T47D (cell line): ENCODE measurements around the gene GADL1.
A peak's percentile ranks its signal among the peaks of the same experiment; 100 is the strongest.

Experiments used
- DNase-seq, 2 experiments: peaks; one replicate each; pipeline versions ENCODE4 v3.0.0 to v3.0.0-alpha.2; 2011 to 2012; ENCODE audit warnings: low read depth in 1 of 2, low spot score in 1 of 2
- JUND ChIP-seq: IDR thresholded peaks from 2 replicates; pipeline ENCODE4 v1.6.1; 2012; ENCODE audit warnings: low read depth
- in situ Hi-C: cut with HindIII; loops from 2 replicates; pipeline ENCODE4 v1.10.0; 2016; ENCODE audit warnings: low sequenced_read_pairs, low pct_unique_long_range_greater_than_20kb

Gene GADL1

DNA sequence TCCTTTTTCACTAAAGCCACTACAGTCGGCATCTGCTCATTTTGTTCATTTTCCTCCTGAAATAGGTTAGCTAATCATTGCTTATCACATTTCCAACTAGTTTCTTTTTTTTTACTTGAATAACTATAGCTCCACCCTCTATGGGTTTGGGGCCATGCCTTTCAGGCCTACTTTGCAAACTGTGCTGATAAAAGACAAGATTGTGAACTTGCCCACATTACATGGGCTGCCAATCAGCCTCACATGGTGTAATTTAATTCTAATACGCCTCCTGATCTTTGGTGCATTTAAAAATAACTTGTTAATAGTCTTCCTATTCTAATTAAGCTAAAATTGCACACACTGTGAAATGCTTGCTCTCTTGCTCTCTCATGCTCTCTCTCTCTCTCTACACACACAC, 197.6 kb downstream of the GADL1 start:
- in situ Hi-C loops, result no loop called here
- no peak for TF ChIP-seq JUND
- no peak for DNase-seq

DNA sequence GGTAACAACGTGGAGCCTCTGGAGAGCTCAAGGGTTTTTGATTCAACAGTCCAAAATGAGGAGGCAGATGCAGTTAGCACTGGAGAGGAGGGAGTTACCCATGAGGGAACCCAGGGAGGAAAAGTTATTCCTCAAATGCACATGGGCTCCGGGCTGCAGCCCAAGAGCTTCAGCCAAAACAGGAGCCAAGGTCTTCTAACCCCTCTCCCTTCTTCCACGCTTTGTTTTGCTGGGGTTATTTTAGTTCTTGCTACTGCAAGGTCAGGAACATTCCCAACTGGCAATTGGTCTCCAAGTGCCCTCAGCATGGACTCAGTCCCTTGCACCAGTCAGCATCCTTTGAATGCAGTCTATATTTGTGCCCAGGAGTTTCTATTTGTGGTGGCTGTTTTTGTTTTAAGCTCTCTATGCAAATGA, 198.1 kb downstream of the GADL1 start:
- in situ Hi-C loops, result no loop called here
- no peak for DNase-seq
- TF ChIP-seq JUND, result no peak

DNA sequence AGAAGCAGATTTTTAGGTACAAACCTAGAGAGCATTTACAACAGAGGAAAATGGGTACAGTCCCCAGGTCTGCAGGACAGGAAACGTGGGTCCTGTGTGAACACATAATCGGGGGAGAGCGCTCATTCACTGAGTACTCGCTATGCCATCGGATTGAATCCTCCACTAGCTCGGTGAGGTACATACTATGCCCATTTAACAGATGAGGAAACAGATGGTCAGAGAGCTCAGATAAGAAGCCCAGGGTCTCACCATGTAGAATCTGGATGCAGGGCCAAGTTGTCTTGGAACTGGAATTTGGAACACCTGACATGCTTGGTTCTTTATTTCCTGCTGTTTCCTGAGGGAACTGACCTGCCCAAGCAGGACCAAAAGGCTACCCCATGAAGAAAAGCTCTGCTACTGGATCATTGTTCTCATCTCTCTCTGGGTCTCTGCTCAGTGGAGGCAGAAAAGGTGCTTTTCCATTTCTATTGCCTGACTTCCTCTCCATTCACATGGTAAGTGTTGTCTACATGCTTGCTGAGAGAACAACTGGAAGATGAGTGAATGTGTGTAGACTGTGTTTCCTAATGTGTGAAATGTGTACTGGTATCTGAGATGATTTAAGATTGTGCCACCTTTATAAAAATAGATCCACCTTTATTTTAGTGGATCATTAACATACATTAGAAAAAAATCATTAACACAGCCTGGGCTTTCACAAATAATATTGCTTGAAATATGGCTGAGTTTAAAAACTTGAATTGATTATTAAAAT, 199.0 kb downstream of the GADL1 start:
- no peak for TF ChIP-seq JUND
- DNase-seq, result no peak
- in situ Hi-C loops, result no loop called here

DNA sequence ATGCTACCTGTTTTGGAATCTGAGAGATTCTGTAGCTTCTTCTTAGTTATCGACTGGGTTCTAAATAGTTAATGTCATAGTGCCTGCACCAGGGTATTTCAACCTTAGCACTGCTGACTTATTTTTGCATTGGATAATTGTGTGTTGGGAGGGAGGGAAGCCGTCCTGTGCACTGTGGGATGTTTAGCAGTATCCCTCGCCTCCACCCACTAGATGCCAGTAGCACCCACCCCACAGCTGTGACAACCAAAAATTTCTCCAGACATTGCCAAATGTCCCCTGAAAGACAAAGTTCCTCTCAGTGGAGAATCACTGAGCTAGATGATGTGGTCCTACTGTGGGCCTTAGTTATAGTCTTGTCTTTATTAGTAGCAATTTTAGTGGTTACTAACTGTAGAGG, 199.8 kb downstream of the GADL1 start:
- DNase-seq, result no peak
- no peak for TF ChIP-seq JUND
- in situ Hi-C loops, result no loop called here

DNA sequence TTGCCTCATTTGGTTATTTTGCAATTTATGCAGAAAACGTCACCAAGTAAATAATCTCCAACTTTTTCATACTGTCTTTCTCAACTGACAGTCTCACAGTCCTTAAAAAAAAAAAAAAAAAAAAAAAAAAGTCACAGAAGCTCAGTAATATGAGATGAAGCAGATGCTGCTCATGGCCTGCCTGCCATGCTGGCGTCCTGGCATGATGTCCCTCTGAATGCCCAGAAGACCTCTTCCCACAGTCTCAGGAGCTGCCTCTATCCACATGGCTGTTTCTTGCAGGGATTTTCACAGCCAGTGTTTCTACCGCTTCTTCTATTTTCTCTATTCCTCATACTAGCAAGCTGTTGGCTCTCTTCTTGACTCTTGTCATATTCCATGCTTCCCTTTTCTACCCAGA, 200.3 kb downstream of the GADL1 start:
- no peak for DNase-seq
- in situ Hi-C loops, result no loop called here
- TF ChIP-seq JUND, result no peak

DNA sequence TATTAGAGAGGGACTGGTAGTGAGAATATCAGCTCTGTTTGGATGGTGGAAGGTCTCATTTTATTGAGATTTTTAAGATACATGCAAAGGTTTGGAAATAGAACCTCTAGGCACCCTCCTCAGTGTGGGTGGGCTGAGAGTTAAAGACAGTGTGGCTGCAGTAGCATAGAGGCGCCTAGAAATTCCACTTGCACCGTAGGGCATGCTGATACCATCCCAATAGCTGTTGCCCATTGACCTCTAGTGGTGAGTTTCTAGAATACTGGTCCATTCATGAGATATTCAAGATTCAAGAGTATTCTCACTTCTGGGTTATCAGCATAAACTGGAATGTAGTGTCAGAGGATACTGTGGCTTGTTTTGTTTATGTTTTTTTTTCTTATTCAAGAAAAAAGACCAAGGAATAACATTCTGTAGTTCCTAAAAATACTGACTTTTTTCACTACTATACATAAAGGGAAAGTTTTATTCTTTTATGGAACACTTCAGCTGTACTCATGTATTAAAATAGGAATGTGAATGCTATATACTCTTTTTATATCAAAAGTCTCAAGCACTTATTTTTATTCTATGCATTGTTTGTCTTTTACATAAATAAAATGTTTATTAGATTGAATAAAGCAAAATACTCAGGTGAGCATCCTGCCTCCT, 200.9 kb downstream of the GADL1 start:
- TF ChIP-seq JUND, result no peak

DNA sequence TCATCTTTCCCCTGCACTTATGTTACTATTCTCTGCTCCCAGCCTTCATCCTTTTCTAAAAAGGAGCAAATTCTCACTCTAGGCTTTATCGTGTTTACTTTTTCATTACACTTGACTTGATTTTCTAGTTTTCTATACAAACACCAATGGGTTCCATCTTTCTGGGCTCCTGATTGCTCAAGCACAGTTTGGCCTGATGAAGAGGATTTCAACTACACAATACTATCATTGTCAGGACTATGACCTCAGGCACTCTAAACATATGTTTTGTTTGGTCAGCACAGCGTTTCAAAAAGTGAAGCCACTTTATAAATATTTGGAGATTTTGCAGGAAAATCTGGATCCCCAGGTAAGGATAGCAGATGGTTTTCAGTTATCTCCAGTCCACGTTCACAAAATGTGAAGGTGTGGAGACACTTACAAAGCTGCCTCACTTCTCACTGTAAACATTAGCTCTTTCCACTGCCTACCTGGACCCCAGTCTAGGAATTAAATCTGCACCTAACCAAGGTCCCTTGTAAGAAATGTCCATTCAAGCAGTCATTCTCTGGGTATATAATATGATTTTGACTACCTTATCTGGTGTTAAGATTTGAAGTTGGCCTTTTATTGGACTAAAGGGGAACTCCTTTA, 201.8 kb downstream of the GADL1 start:
- no peak for TF ChIP-seq JUND
- DNase-seq, result no peak
- in situ Hi-C loops, result no loop called here

More for the DNA sequence above, 200.9 kb downstream of the GADL1 start:
- in situ Hi-C loops, result no loop called here
- DNase-seq, result peak; percentile 33 to 67

DNA sequence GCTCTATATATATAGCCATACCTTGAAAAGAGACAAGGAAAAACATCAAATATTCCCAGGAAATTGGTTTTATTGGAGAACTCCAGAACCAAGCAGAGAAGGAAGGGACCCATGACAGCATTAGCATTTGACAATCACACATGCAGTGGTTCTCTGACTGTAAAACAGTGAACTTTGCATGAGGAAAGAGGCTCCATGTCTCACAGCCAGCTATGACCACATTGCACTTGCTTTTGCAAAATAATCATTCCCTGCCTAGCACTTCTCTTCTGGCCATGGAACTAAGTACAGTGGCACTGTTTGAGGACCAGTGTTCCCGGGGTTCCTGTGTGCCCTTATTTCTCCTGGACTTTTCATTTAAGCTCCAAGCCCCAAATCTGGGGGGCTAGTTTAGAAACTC, 202.5 kb downstream of the GADL1 start:
- TF ChIP-seq JUND, result no peak
- no peak for DNase-seq
- in situ Hi-C loops, result no loop called here

DNA sequence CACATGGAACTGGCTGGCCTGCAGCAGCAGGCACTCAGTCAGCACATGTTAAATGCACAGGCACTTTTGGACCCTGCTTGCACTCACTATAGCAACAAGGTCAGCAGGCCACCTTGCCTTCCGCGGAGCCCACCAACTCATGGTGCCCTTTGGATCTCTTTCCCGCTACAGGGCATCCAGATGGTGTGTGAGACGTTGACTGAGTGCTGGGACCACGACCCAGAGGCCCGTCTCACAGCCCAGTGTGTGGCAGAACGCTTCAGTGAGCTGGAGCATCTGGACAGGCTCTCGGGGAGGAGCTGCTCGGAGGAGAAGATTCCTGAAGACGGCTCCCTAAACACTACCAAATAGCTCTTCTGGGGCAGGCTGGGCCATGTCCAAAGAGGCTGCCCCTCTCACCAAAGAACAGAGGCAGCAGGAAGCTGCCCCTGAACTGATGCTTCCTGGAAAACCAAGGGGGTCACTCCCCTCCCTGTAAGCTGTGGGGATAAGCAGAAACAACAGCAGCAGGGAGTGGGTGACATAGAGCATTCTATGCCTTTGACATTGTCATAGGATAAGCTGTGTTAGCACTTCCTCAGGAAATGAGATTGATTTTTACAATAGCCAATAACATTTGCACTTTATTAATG, 203.1 kb downstream of the GADL1 start:
- TF ChIP-seq JUND, result no peak
- DNase-seq, result no peak
- in situ Hi-C loops, result no loop called here

DNA sequence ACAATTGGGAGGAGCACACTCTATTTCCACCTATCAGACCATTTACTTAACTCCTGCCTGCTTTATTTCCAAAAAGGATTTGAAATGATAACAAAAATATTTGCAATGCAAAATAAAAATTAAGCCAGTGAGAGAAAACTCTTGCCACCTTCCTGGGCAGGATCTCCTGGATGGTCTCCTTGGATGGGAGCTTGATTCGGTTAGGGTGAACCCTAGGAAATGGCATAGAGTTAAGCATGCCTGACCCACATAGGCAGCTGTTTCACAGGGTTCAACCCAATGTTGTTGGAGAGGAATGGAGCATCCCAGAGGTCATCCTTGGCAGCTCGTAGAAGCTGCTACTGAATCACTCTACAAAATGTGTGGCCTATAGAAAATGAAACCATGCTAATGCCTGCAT, 204.3 kb downstream of the GADL1 start:
- TF ChIP-seq JUND, result no peak
- DNase-seq, result no peak
- in situ Hi-C loops, result no loop called here

DNA sequence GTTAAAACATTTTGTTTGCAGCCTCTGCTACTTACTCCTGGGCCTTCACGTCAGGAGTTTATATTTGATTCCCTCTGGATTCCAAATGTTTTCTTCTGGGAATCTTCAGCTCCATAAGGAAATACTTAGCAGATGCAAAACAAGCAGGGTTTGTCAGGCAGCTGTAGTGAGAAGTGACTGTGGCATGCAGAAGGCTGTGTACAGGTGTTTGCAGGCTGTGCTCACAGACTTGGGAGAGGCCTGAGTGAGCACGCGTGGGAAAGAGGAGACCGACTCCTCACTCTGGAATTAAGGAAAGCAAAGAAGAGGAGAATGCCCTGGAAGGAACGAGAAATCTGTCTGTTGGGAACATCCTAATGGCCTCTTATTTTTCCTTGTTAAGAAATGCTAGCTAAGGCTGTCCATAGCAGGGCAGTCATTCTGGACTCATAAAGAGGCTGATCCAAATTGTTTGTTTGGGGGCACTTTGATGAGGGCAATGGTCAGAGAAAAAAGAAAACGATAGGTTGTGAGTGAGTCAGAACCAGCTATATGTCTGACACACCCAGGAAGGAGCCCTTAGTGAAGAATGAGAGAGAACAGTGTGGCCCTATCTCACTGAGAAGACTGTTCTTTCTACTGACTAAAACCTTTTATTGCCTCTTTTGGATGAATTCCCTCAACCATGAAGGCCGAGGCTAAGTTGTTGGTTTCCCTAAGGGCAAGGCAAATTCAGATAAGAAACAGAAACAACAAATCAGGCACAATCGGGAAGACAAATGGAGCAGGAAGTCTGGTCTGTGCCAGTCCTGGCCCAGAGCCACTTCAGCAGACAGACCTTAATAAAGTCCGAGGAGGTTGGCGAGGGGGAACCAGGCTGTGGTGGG, 205.5 kb downstream of the GADL1 start:
- no peak for DNase-seq
- TF ChIP-seq JUND, result no peak
- in situ Hi-C loops, result no loop called here

DNA sequence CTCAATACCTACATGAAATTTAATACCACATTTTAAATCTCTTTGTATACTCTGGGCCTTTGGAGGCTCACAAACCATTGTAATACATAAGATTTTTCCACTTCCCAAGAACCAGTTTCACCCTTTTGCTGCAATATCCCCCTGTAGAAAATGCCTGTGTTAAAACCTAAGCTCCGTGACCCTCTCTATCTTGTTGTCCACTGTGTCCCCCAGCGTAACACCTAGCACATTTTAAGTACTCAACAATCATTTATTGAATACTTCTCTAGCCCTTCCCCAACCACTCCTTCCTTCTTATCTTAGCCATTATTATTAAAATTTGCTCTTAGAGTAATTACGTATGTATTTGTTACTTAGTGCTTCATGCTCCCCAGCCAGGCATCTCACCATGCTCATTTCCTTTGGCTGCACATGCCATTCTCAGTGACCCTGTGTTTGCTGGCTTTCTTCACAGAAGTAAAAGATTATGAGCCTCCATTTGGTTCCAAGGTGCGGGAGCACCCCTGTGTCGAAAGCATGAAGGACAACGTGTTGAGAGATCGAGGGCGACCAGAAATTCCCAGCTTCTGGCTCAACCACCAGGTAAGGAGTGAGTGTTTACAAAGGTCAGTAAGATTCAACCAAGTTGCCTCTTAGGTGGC, 206.4 kb downstream of the GADL1 start:
- no peak for TF ChIP-seq JUND
- no peak for DNase-seq
- in situ Hi-C loops, result no loop called here
